ENCODE results near the gene CACUL1. TPM values are rescaled to one million over a fixed set of nuclear protein-coding genes. Genes with fewer than 3 reads are reported as not detected.

The CACUL1 gene
- total RNA-seq, 1 donor from 2014 or later = 52.4 TPM

DNA sequence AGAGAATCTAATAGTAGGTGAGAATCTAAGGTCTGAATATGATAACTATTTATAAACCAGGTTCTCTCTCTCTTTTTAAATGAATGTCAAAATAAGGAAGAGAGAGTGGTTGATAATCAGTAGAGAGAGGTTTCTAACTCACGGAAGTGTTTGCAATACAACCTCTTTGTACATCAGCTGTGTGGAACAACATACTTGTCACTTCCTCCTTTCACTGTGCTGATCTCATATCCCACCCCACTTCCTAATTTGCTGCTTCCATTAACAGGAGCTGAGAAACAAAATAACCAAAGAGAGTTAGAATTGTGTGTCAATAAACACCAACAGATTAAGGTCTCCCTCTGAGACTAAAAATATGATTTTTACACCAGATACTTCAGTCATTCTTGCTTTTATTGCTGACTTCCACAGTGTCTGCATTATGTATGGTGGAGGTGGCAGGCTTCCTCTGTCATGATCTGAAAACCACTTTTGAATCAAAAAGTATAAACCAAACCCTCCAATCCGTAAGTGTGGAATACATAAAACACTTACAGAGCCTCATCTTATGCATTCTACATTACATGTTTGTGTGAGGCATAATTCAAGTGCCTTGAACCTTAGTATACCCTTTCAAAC, 25.0 kb downstream of the CACUL1 start:
- no peak overlapping the region for H3K9ac ChIP-seq (ENCODE audit: low read length)
- no peaks in the 10 kb centered on the region for H3K9me3 ChIP-seq (ENCODE audit: insufficient read depth, low read depth, low read length)
- no peak for TF ChIP-seq EZH2 (IDR thresholded peaks at IDR 0.05; ENCODE audit: insufficient read depth, low read length)
- TF ChIP-seq, protein P1, sequence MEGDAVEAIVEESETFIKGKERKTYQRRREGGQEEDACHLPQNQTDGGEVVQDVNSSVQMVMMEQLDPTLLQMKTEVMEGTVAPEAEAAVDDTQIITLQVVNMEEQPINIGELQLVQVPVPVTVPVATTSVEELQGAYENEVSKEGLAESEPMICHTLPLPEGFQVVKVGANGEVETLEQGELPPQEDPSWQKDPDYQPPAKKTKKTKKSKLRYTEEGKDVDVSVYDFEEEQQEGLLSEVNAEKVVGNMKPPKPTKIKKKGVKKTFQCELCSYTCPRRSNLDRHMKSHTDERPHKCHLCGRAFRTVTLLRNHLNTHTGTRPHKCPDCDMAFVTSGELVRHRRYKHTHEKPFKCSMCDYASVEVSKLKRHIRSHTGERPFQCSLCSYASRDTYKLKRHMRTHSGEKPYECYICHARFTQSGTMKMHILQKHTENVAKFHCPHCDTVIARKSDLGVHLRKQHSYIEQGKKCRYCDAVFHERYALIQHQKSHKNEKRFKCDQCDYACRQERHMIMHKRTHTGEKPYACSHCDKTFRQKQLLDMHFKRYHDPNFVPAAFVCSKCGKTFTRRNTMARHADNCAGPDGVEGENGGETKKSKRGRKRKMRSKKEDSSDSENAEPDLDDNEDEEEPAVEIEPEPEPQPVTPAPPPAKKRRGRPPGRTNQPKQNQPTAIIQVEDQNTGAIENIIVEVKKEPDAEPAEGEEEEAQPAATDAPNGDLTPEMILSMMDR (IDR thresholded peaks at IDR 0.05; ENCODE audit: insufficient read depth, low read depth, low read length) = no peak
- H3K36me3 ChIP-seq (ENCODE audit: insufficient read depth, low read length) = no peaks in the 10 kb centered on the region
- Mint-ChIP-seq H3K36me3 (ENCODE audit: low read depth, unreplicated experiment) (no peaks in the 10 kb centered on the region), H3K27ac (ENCODE audit: unreplicated experiment) (no peak overlapping the region), H3K4me3 (ENCODE audit: unreplicated experiment) (no peak overlapping the region), H3K27me3 (ENCODE audit: low read depth, unreplicated experiment) (no peaks in the 10 kb centered on the region), H3K4me1 (ENCODE audit: low read depth, unreplicated experiment) (peaks cover 44% of the 10 kb centered on the region), H3K9me3 (ENCODE audit: unreplicated experiment) (no peaks in the 10 kb centered on the region)
- no peak overlapping the region for H3K4me3 ChIP-seq (ENCODE audit: insufficient read depth, low read depth, low read length)
- H3K4me2 ChIP-seq (ENCODE audit: low read length) = no peak overlapping the region
- FAIRE-seq (no peak), DNase-seq (ENCODE audit: low read depth) (no peak)
- H3K27me3 ChIP-seq (ENCODE audit: insufficient read depth, low read length) = no peaks in the 10 kb centered on the region
- H3K4me1 ChIP-seq (ENCODE audit: insufficient read depth, low read length) = no peaks in the 10 kb centered on the region
- peaks cover 83% of the 10 kb centered on the region for H4K20me1 ChIP-seq (ENCODE audit: insufficient read depth, low read length)
- no peak overlapping the region for H3K27ac ChIP-seq (ENCODE audit: low read depth, low read length)
- H2AFZ ChIP-seq (ENCODE audit: low read depth, low read length) = no peak overlapping the region
- H3K79me2 ChIP-seq (ENCODE audit: insufficient read depth, low read length) = peaks cover 68% of the 10 kb centered on the region

DNA sequence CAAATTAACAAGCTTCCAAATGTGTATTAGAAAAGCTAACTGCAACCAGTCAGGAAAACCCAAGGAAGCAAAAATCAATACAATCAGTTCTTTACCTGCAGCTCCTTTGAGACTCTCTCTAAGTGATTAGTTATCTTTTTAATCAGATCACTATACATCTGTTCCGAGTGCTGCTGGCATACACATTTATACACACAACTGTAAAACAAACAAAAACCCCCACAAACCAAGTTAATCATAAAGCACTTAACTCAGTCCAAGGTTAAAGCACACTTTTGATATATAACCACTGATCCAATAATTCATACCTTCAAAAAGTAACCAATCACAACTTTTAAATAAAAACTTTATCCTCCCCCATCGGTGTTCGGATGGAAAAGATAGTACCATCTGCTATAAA, 25.6 kb downstream of the CACUL1 start:
- Histone ChIP-seq H2AFZ (ENCODE audit: low read depth, low read length) (no peak overlapping the region), H3K79me2 (ENCODE audit: insufficient read depth, low read length) (peaks cover 65% of the 10 kb centered on the region), H3K4me1 (ENCODE audit: insufficient read depth, low read length) (no peaks in the 10 kb centered on the region), H3K4me3 (ENCODE audit: insufficient read depth, low read depth, low read length) (no peak overlapping the region), H4K20me1 (ENCODE audit: insufficient read depth, low read length) (peaks cover 84% of the 10 kb centered on the region), H3K4me2 (ENCODE audit: low read length) (no peak overlapping the region), H3K27ac (ENCODE audit: low read depth, low read length) (no peak overlapping the region), H3K9ac (ENCODE audit: low read length) (no peak overlapping the region), H3K36me3 (ENCODE audit: insufficient read depth, low read length) (no peaks in the 10 kb centered on the region), H3K27me3 (ENCODE audit: insufficient read depth, low read length) (no peaks in the 10 kb centered on the region), H3K9me3 (ENCODE audit: insufficient read depth, low read depth, low read length) (no peaks in the 10 kb centered on the region)
- no peak overlapping the region for H3K27ac Mint-ChIP-seq (ENCODE audit: unreplicated experiment)
- H3K9me3 Mint-ChIP-seq (ENCODE audit: unreplicated experiment) = no peaks in the 10 kb centered on the region
- H3K4me1 Mint-ChIP-seq (ENCODE audit: low read depth, unreplicated experiment) = peaks cover 41% of the 10 kb centered on the region
- H3K4me3 Mint-ChIP-seq (ENCODE audit: unreplicated experiment) = no peak overlapping the region
- TF ChIP-seq, protein P1 (IDR thresholded peaks at IDR 0.05; ENCODE audit: insufficient read depth, low read depth, low read length) = no peak
- TF ChIP-seq EZH2 (IDR thresholded peaks at IDR 0.05; ENCODE audit: insufficient read depth, low read length) = no peak
- no peak for FAIRE-seq
- no peaks in the 10 kb centered on the region for H3K36me3 Mint-ChIP-seq (ENCODE audit: low read depth, unreplicated experiment)
- DNase-seq (ENCODE audit: low read depth) = no peak
- H3K27me3 Mint-ChIP-seq (ENCODE audit: low read depth, unreplicated experiment) = no peaks in the 10 kb centered on the region

DNA sequence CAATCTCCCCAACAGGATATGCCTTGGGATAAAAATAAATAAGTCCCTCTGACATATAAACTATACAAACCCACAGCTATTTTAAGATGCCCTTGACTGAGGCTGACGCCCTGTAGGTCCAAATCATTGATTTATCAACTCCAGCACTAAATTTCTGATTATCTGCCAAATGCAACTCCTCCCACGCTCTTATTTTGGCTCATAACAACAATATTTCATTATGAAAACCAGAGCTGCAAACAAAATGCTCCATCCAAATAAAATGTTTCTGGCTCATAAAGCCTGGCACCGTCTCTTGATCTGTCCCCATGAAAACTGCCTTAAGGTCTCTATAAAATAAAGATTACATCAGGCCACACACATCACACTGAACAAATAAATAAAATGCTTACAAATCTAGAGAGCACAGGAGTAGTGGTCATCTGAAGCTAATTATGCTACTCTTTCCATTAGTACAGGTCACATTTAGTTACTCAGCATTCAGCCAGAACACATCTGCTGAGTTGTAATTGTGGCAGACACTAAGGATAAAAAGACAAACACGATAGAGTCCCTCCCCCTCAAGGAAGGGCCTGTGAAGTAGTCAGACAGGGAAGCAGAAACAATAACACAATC, 28.8 kb downstream of the CACUL1 start:
- H3K4me3 ChIP-seq (ENCODE audit: insufficient read depth, low read depth, low read length) = no peak overlapping the region
- Mint-ChIP-seq H3K27ac (ENCODE audit: unreplicated experiment) (peak overlapping the region; percentile 1), H3K36me3 (ENCODE audit: low read depth, unreplicated experiment) (no peaks in the 10 kb centered on the region), H3K4me3 (ENCODE audit: unreplicated experiment) (no peak overlapping the region), H3K27me3 (ENCODE audit: low read depth, unreplicated experiment) (no peaks in the 10 kb centered on the region), H3K9me3 (ENCODE audit: unreplicated experiment) (no peaks in the 10 kb centered on the region), H3K4me1 (ENCODE audit: low read depth, unreplicated experiment) (peaks cover 27% of the 10 kb centered on the region)
- peaks cover 75% of the 10 kb centered on the region for H4K20me1 ChIP-seq (ENCODE audit: insufficient read depth, low read length)
- peaks cover 33% of the 10 kb centered on the region for H3K79me2 ChIP-seq (ENCODE audit: insufficient read depth, low read length)
- H2AFZ ChIP-seq (ENCODE audit: low read depth, low read length) = no peak overlapping the region
- H3K9ac ChIP-seq (ENCODE audit: low read length) = peak overlapping the region; percentile 15
- DNase-seq (ENCODE audit: low read depth) = peak; percentile 16
- no peaks in the 10 kb centered on the region for H3K27me3 ChIP-seq (ENCODE audit: insufficient read depth, low read length)
- TF ChIP-seq, protein P1 (IDR thresholded peaks at IDR 0.05; ENCODE audit: insufficient read depth, low read depth, low read length) = no peak
- no peak for TF ChIP-seq EZH2 (IDR thresholded peaks at IDR 0.05; ENCODE audit: insufficient read depth, low read length)
- H3K36me3 ChIP-seq (ENCODE audit: insufficient read depth, low read length) = no peaks in the 10 kb centered on the region
- no peak overlapping the region for H3K4me2 ChIP-seq (ENCODE audit: low read length)
- no peaks in the 10 kb centered on the region for H3K9me3 ChIP-seq (ENCODE audit: insufficient read depth, low read depth, low read length)
- FAIRE-seq = no peak
- no peak overlapping the region for H3K27ac ChIP-seq (ENCODE audit: low read depth, low read length)
- no peaks in the 10 kb centered on the region for H3K4me1 ChIP-seq (ENCODE audit: insufficient read depth, low read length)

Measured in astrocyte (in vitro differentiated cells and primary cell).